Natural killer cell (primary cell): ENCODE results near the gene CORO2B. TPM values are rescaled to one million over a fixed set of nuclear protein-coding genes. Genes with fewer than 3 reads are reported as not detected.

Experiments used
- ATAC-seq, 3 donors: fragments of 150-1000 bp in 2 of 3; fragments of 200-7000 bp in 1 of 3; cut with Tn5 transposase; 1 replicate in 1 of 3; 2 replicates in 2 of 3; pipeline ENCODE4 v1.10.0; 2021; ENCODE audit warnings: mild to moderate bottlenecking in 2 of 3, moderate library complexity in 2 of 3
- DNase-seq, 2 donors: peaks; one replicate each; pipeline versions ENCODE4 v3.0.0 to v3.0.0-alpha.2; 2013 to 2021; ENCODE audit warnings: mixed read lengths in 1 of 2
- H3K27ac ChIP-seq: one replicate; pipeline ENCODE4 v1.5.1; 2013; ENCODE audit warnings: mild to moderate bottlenecking, low read length
- H3K27me3 ChIP-seq: one replicate; pipeline ENCODE4 v1.6.1; 2013; ENCODE audit warnings: low read length; ENCODE audit not compliant: control insufficient read depth, insufficient read depth
- H3K36me3 ChIP-seq: one replicate; pipeline ENCODE4 v1.6.1; 2013; ENCODE audit warnings: low read length; ENCODE audit not compliant: control insufficient read depth, insufficient read depth
- H3K4me1 ChIP-seq: one replicate; pipeline ENCODE4 v1.6.1; 2013; ENCODE audit warnings: low read length; ENCODE audit not compliant: control insufficient read depth, insufficient read depth
- H3K4me3 ChIP-seq: one replicate; pipeline ENCODE4 v1.5.1; 2013; ENCODE audit warnings: low read length
- H3K9me3 ChIP-seq: one replicate; pipeline ENCODE4 v1.6.1; 2013; ENCODE audit warnings: low read length; ENCODE audit not compliant: control insufficient read depth, insufficient read depth
- H3K27ac Mint-ChIP-seq, 2 donors: one replicate each; pipeline ENCODE4 v1.8.0; 2022; ENCODE audit warnings: mild to moderate bottlenecking in 2 of 2, mixed read lengths in 2 of 2, moderate library complexity in 1 of 2
- H3K27me3 Mint-ChIP-seq, 2 donors: one replicate each; pipeline ENCODE4 v1.8.0; 2022; ENCODE audit warnings: low read depth in 2 of 2, mixed read lengths in 2 of 2
- H3K36me3 Mint-ChIP-seq: one replicate; pipeline ENCODE4 v1.8.0; 2022; ENCODE audit warnings: mixed read lengths
- H3K4me1 Mint-ChIP-seq, 2 donors: one replicate each; pipeline ENCODE4 v1.8.0; 2022; ENCODE audit warnings: mixed read lengths in 2 of 2
- H3K4me3 Mint-ChIP-seq: one replicate; pipeline ENCODE4 v1.8.0; 2022; ENCODE audit warnings: mild to moderate bottlenecking, moderate library complexity, mixed read lengths
- H3K9me3 Mint-ChIP-seq, 2 donors: one replicate each; pipeline ENCODE4 v1.8.0; 2022; ENCODE audit warnings: mixed read lengths in 2 of 2
- WGBS: methylation state at CpG from one replicate; pipeline ENCODE4 v1.1.7; 2013; ENCODE audit warnings: missing lambda C conversion rate; ENCODE audit not compliant: insufficient coverage; 5-methylcytosine and 5-hydroxymethylcytosine counted together
- intact Hi-C: fragments of 100-400 bp; cut with micrococcal nuclease; formaldehyde crosslinking; loops from one replicate; pipeline ENCODE4 v1.14.2; 2022
- total RNA-seq, 4 donors: library from RNA; stranded (reverse); fragments of 120-200 nt in 1 of 4; gene quantifications; one replicate each; pipeline versions ENCODE4 v1.2.3 to v1.2.4, GENCODE V29; 2013 to 2022
- TF ChIP-seq, protein P1 (sequence below): fragments of 200-600 bp; IDR thresholded peaks from one replicate; pipeline ENCODE4 v1.8.0; 2022; ENCODE audit warnings: antibody characterized with exemption

The CORO2B gene
- total RNA-seq, 3 donors from 2014 or later (not counting 1 experiment from before 2014, with no cell fraction given), result 0.13 TPM; not detected in 2

DNA sequence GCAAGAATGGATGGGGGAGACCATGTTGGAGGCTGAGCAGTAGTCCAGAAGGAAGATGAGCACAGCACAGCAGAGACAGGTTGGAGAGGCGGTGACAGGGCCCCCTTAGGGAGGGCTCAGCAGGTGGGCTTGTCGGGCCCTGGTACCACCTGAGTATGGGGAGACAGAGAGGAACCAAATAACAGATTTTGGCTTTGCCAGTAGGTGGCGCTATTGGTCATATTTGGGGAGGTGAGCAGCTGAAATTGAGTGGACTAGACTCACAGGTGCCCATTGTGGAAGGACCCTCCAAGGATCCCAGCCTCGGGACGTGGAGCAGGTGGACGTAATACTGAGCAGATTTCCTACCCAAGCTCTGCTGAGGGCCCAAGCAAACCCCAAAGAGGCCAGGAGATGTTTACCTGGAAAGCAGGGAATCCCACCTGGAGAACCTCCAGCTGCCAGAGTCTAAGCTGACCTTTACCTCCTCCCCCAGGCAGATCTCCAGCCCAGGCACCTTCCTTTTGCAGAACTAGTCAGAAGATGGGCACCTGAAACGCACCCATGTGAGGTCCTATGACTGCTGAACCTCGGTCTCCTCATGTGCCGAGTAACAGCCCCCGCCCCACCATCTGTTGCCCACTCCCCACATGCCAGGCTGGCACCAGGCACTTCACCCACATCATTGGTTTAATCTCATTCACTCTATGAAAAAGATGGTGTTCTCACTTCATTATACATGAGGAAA lies 24.6 kb upstream of the CORO2B start:
- peaks cover 7% of the 10 kb centered on the region in 2 donors for H3K4me1 Mint-ChIP-seq
- H3K9me3 ChIP-seq, result no peaks in the 10 kb centered on the region
- no peaks in the 10 kb centered on the region for H3K9me3 Mint-ChIP-seq
- H3K27me3 ChIP-seq, result peaks cover 6% of the 10 kb centered on the region
- WGBS, result 41% methylated on average over 10 of the region's 10 CpGs
- no peaks in the 10 kb centered on the region for H3K36me3 Mint-ChIP-seq
- ATAC-seq (peak in 1 of 3 donors; percentile 56), DNase-seq (peak; percentile 37 to 73)
- TF ChIP-seq, protein P1, sequence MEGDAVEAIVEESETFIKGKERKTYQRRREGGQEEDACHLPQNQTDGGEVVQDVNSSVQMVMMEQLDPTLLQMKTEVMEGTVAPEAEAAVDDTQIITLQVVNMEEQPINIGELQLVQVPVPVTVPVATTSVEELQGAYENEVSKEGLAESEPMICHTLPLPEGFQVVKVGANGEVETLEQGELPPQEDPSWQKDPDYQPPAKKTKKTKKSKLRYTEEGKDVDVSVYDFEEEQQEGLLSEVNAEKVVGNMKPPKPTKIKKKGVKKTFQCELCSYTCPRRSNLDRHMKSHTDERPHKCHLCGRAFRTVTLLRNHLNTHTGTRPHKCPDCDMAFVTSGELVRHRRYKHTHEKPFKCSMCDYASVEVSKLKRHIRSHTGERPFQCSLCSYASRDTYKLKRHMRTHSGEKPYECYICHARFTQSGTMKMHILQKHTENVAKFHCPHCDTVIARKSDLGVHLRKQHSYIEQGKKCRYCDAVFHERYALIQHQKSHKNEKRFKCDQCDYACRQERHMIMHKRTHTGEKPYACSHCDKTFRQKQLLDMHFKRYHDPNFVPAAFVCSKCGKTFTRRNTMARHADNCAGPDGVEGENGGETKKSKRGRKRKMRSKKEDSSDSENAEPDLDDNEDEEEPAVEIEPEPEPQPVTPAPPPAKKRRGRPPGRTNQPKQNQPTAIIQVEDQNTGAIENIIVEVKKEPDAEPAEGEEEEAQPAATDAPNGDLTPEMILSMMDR, result peak; percentile 66
- H3K27ac ChIP-seq, result no peak overlapping the region
- peaks cover 31 to 40% of the 10 kb centered on the region in 2 donors for H3K27me3 Mint-ChIP-seq
- H3K4me1 ChIP-seq, result peaks cover 6% of the 10 kb centered on the region
- H3K4me3 ChIP-seq, result no peak overlapping the region
- no peak overlapping the region for H3K4me3 Mint-ChIP-seq
- no peaks in the 10 kb centered on the region for H3K36me3 ChIP-seq
- no peak overlapping the region for H3K27ac Mint-ChIP-seq
- intact Hi-C loops, result no loop called here

DNA sequence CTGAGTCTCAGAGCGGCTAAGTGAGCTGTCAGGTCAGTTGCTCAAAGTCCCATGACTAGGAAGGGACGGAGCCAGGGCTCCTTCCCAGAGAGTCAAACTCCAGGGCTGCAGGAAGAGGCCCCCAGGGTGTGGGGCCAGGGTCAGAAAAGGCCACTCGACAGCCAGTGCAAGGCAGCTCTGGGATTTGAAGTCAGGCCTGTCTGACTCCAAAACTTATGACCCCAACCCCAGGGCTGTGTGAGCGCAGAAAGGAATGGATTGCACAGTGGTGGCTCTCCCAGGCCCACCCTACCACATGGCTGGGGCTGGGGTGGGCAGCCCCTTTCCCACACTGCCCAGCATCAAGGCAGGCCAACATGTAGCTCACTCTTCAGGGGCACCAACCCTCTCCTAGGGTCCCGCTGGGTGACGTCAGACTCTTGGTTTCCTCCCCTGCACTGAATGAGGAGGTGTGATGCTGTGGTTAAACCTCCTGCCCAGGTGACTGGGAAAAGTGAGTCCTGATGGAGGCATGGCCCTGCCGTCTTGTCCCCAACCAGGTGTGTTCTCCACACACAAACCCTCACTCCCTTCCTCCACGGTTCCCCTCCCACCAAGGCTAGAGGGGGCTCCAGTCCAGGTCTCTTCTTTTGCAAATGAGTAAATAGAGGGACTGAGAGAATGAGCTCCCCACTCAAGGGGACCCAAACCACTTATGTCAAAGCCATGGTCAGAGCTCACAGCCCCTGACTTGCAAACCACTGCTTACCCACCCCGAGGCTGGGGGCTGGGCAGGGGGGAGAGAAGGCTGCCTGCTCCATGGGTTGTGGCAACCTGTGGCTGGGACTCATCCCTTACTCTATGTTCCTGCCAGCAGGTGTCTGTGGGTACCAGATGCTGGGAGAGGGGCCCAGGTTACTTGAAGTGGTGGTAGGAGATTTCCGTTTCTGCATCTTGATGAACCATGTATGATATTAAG lies 23.8 kb upstream of the CORO2B start:
- H3K27ac ChIP-seq, result no peak overlapping the region
- no peaks in the 10 kb centered on the region for H3K9me3 ChIP-seq
- Mint-ChIP-seq H3K9me3 (no peaks in the 10 kb centered on the region), H3K4me1 (peaks cover 15% of the 10 kb centered on the region in 2 donors), H3K4me3 (no peak overlapping the region), H3K27me3 (peaks cover 40 to 46% of the 10 kb centered on the region in 2 donors), H3K36me3 (no peaks in the 10 kb centered on the region), H3K27ac (no peak overlapping the region)
- no peak overlapping the region for H3K4me3 ChIP-seq
- TF ChIP-seq, protein P1, result no peak
- H3K36me3 ChIP-seq, result no peaks in the 10 kb centered on the region
- ATAC-seq (no peak), DNase-seq (no peak)
- WGBS, result 73% methylated on average over 10 of the region's 10 CpGs
- peaks cover 12% of the 10 kb centered on the region for H3K27me3 ChIP-seq
- intact Hi-C loops, result no loop called here
- peaks cover 14% of the 10 kb centered on the region for H3K4me1 ChIP-seq

DNA sequence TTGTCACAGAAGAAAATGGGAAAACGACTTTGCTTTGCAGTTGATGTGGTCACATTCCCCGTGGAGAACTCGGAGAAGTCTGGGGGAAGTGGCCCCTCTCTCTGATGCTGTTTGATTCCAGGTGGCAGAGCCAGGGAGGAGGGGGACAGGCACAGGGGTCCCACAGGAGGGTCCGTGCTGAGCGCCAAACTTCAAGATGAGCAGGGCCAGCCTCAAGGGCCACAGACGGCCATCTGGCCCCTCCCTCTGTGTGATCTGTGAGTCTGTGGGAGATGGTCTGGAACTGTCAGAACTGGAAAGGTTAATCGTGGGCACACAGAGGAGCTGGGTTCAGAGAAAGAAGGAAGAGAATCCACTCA lies 23.1 kb upstream of the CORO2B start:
- ATAC-seq (no peak), DNase-seq (no peak)
- H3K9me3 Mint-ChIP-seq, result no peaks in the 10 kb centered on the region
- peaks cover 46 to 53% of the 10 kb centered on the region in 2 donors for H3K27me3 Mint-ChIP-seq
- H3K36me3 ChIP-seq, result no peaks in the 10 kb centered on the region
- H3K9me3 ChIP-seq, result no peaks in the 10 kb centered on the region
- TF ChIP-seq, protein P1, result no peak
- WGBS, result 86% methylated on average over 7 of the region's 7 CpGs
- no peaks in the 10 kb centered on the region for H3K36me3 Mint-ChIP-seq
- intact Hi-C loops, result no loop called here
- no peak overlapping the region for H3K4me3 ChIP-seq
- H3K4me1 Mint-ChIP-seq, result peaks cover 16 to 22% of the 10 kb centered on the region in 2 donors
- no peak overlapping the region for H3K27ac ChIP-seq
- H3K4me3 Mint-ChIP-seq, result no peak overlapping the region
- peaks cover 15% of the 10 kb centered on the region for H3K4me1 ChIP-seq
- H3K27me3 ChIP-seq, result peaks cover 16% of the 10 kb centered on the region
- H3K27ac Mint-ChIP-seq, result no peak overlapping the region
